H9 (cell line): ENCODE results near the gene SLC2A3. TPM values are rescaled to one million over a fixed set of nuclear protein-coding genes. Genes with fewer than 3 reads are reported as not detected.

Experiments used
- DNase-seq: peaks from one replicate; pipeline ENCODE4 v3.0.0-alpha.2; 2017
- H2AFZ ChIP-seq: one replicate; pipeline ENCODE4 v1.6.1; 2013; ENCODE audit warnings: mild to moderate bottlenecking, low read length, control low read depth, moderate library complexity
- H2AK5ac ChIP-seq: 2 replicates; pipeline ENCODE4 v1.6.1; 2013; ENCODE audit warnings: low read length, control low read depth, mixed read lengths; ENCODE audit not compliant: insufficient read length
- H2BK120ac ChIP-seq: one replicate; pipeline ENCODE4 v1.6.1; 2013; ENCODE audit warnings: low read depth, mild to moderate bottlenecking, low read length, control low read depth, inconsistent platforms; ENCODE audit not compliant: poor library complexity, severe bottlenecking
- H2BK12ac ChIP-seq: 2 replicates; pipeline ENCODE4 v1.6.1; 2013; ENCODE audit warnings: low read length, control low read depth, mixed read lengths, low read depth; ENCODE audit not compliant: insufficient read length
- H2BK15ac ChIP-seq: 2 replicates; pipeline ENCODE4 v1.6.1; 2013; ENCODE audit warnings: low read depth, low read length, control low read depth
- H2BK20ac ChIP-seq: one replicate; pipeline ENCODE4 v1.6.1; 2013; ENCODE audit warnings: low read depth, mild to moderate bottlenecking, low read length, control low read depth, inconsistent platforms; ENCODE audit not compliant: poor library complexity, severe bottlenecking
- H2BK5ac ChIP-seq: 2 replicates; pipeline ENCODE4 v1.6.1; 2013; ENCODE audit warnings: low read length, control low read depth, mixed read lengths; ENCODE audit not compliant: insufficient read length
- H3K14ac ChIP-seq: 2 replicates; pipeline ENCODE4 v1.6.1; 2013; ENCODE audit warnings: low read length, control low read depth; ENCODE audit not compliant: insufficient read depth
- H3K18ac ChIP-seq: 2 replicates; pipeline ENCODE4 v1.6.1; 2013; ENCODE audit warnings: low read depth, mild to moderate bottlenecking, mixed read lengths, low read length, control low read depth; ENCODE audit not compliant: insufficient read length
- H3K23ac ChIP-seq: 2 replicates; pipeline ENCODE4 v1.6.1; 2013; ENCODE audit warnings: low read length, control low read depth, mixed read lengths, low read depth; ENCODE audit not compliant: insufficient read length
- H3K23me2 ChIP-seq: 2 replicates; pipeline ENCODE4 v1.6.1; 2013; ENCODE audit warnings: low read depth, mild to moderate bottlenecking, mixed read lengths, low read length, control low read depth; ENCODE audit not compliant: insufficient read length, poor library complexity, severe bottlenecking
- H3K27ac ChIP-seq: 2 replicates; pipeline ENCODE4 v1.5.1; 2013; ENCODE audit warnings: low read length, control low read depth, mixed read lengths, low read depth; ENCODE audit not compliant: insufficient read length
- H3K27me3 ChIP-seq: 2 replicates; pipeline ENCODE4 v1.6.1; 2013; ENCODE audit warnings: low read length, control low read depth, inconsistent platforms; ENCODE audit not compliant: insufficient read depth
- H3K4ac ChIP-seq: 2 replicates; pipeline ENCODE4 v1.6.1; 2013; ENCODE audit warnings: low read depth, mild to moderate bottlenecking, control low read depth, inconsistent platforms, low read length, moderate library complexity
- H3K4me1 ChIP-seq: 2 replicates; pipeline ENCODE4 v1.6.1; 2013; ENCODE audit warnings: low read length, control low read depth, inconsistent platforms; ENCODE audit not compliant: insufficient read depth
- H3K4me2 ChIP-seq: 2 replicates; pipeline ENCODE4 v1.6.1; 2013; ENCODE audit warnings: low read length, control low read depth, mixed read lengths; ENCODE audit not compliant: insufficient read length, insufficient read depth
- H3K56ac ChIP-seq: 2 replicates; pipeline ENCODE4 v1.6.1; 2013; ENCODE audit warnings: low read depth, mild to moderate bottlenecking, mixed read lengths, low read length, control low read depth; ENCODE audit not compliant: insufficient read length
- H3K79me1 ChIP-seq: 2 replicates; pipeline ENCODE4 v1.6.1; 2013; ENCODE audit warnings: low read depth, mild to moderate bottlenecking, moderate library complexity, low read length, control low read depth, inconsistent platforms; ENCODE audit not compliant: insufficient read depth, poor library complexity, severe bottlenecking
- H3K79me2 ChIP-seq: 2 replicates; pipeline ENCODE4 v1.6.1; 2013; ENCODE audit warnings: low read length, control low read depth, inconsistent platforms; ENCODE audit not compliant: insufficient read depth
- H3K9ac ChIP-seq: 2 replicates; pipeline ENCODE4 v1.6.1; 2013; ENCODE audit warnings: low read length, control low read depth, mixed read lengths; ENCODE audit not compliant: insufficient read length; ENCODE audit errors: extremely low read depth
- H3K9me3 ChIP-seq: one replicate; pipeline ENCODE4 v1.6.1; 2013; ENCODE audit warnings: low read depth, low read length, inconsistent platforms; ENCODE audit not compliant: control insufficient read depth
- H3T11ph ChIP-seq: one replicate; pipeline ENCODE4 v1.6.1; 2013; ENCODE audit warnings: mild to moderate bottlenecking, low read length, control low read depth, inconsistent platforms
- H4K20me1 ChIP-seq: one replicate; pipeline ENCODE4 v1.6.1; 2013; ENCODE audit not compliant: control insufficient read depth, insufficient read length, insufficient read depth
- H4K5ac ChIP-seq: 2 replicates; pipeline ENCODE4 v1.6.1; 2013; ENCODE audit warnings: low read depth, mild to moderate bottlenecking, mixed read lengths, low read length, control low read depth; ENCODE audit not compliant: insufficient read length
- H4K8ac ChIP-seq: replicated peaks from 2 replicates; pipeline ENCODE4 v1.6.1; 2013; ENCODE audit warnings: low read length, control low read depth, mixed read lengths, low read depth; ENCODE audit not compliant: insufficient read length
- H4K91ac ChIP-seq: 2 replicates; pipeline ENCODE4 v1.6.1; 2013; ENCODE audit warnings: low read depth, mild to moderate bottlenecking, moderate library complexity, mixed read lengths, low read length, control low read depth; ENCODE audit not compliant: insufficient read length
- H3K27ac Mint-ChIP-seq, 3 experiments: 2 replicates in 2 of 3; 3 replicates in 1 of 3; pipeline ENCODE4 v1.8.0; 2020 to 2021; ENCODE audit warnings: mixed read lengths in 3 of 3, mild to moderate bottlenecking in 1 of 3, moderate library complexity in 1 of 3
- H3K27me3 Mint-ChIP-seq: 2 replicates; pipeline ENCODE4 v1.8.0; 2021; ENCODE audit warnings: low read depth, mild to moderate bottlenecking, moderate library complexity, mixed read lengths
- H3K36me3 Mint-ChIP-seq, 3 experiments: 2 replicates in 2 of 3; 3 replicates in 1 of 3; pipeline ENCODE4 v1.8.0; 2020 to 2021; ENCODE audit warnings: low read depth in 3 of 3, mixed read lengths in 3 of 3; ENCODE audit not compliant: insufficient read depth in 1 of 3
- H3K4me1 Mint-ChIP-seq, 2 experiments: 2 replicates each; pipeline ENCODE4 v1.8.0; 2020; ENCODE audit warnings: mixed read lengths in 2 of 2
- H3K4me3 Mint-ChIP-seq, 2 experiments: 2 replicates in 1 of 2; 3 replicates in 1 of 2; pipeline ENCODE4 v1.8.0; 2020 to 2021; ENCODE audit warnings: mild to moderate bottlenecking in 2 of 2, mixed read lengths in 2 of 2, moderate library complexity in 1 of 2
- H3K9me3 Mint-ChIP-seq, 2 experiments: 2 replicates in 1 of 2; 3 replicates in 1 of 2; pipeline ENCODE4 v1.8.0; 2020; ENCODE audit warnings: mild to moderate bottlenecking in 2 of 2, mixed read lengths in 2 of 2, moderate library complexity in 1 of 2
- WGBS: extraction: QIAGEN DNeasy Blood & Tissue Kit; methylation state at CpG from one replicate; pipeline ENCODE4 v1.1.7; 2013; ENCODE audit warnings: missing lambda C conversion rate, low lambda C conversion rate, mixed read lengths; ENCODE audit not compliant: insufficient read length; ENCODE audit errors: extremely low coverage; 5-methylcytosine and 5-hydroxymethylcytosine counted together
- total RNA-seq: library from RNA; stranded (reverse); gene quantifications from 2 replicates; pipeline ENCODE4 v1.2.1, GENCODE V29; 2021
- TF ChIP-seq, protein P1 (sequence below): fragments of 200-600 bp; sonication (generic); conservative IDR thresholded peaks from 3 replicates; pipeline ENCODE4 v1.8.0; 2021; ENCODE audit warnings: antibody characterized with exemption, mild to moderate bottlenecking

SLC2A3 gene
- total RNA-seq, 1 experiment from 2014 or later = 569 TPM

DNA sequence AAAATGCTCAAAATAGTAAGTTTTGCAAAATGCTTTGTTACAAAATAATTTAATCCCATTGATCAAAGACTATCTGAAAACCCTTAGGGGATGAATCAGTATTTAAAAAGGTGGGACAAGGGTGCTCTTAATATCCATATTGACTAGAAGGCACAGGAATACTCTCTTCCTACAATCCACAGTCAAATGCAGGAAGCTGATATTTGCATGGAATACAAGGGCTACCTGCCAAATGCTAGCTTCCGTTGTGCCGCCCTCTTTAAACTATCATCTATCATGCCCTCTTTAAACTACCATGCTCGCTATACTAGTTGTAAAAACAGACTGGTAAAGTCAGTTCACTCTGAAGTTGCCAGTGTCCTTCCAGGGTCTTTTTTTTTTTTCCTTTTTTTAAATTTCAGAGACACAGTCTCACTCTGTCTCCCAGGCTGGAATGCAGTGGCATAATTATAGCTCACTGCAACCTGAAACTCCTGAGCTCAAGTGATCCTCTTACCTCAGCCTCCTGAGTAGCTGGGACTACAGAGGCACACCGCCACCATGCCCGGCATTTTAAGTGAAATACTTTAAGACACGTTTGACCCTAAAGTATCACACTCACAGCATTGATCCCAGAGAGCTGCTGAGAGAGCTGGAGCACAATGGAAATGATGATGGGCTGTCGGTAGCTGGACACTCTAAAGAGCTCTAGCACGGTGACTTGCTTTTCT lies 6.7 kb downstream of the SLC2A3 start:
- TF ChIP-seq, protein P1, sequence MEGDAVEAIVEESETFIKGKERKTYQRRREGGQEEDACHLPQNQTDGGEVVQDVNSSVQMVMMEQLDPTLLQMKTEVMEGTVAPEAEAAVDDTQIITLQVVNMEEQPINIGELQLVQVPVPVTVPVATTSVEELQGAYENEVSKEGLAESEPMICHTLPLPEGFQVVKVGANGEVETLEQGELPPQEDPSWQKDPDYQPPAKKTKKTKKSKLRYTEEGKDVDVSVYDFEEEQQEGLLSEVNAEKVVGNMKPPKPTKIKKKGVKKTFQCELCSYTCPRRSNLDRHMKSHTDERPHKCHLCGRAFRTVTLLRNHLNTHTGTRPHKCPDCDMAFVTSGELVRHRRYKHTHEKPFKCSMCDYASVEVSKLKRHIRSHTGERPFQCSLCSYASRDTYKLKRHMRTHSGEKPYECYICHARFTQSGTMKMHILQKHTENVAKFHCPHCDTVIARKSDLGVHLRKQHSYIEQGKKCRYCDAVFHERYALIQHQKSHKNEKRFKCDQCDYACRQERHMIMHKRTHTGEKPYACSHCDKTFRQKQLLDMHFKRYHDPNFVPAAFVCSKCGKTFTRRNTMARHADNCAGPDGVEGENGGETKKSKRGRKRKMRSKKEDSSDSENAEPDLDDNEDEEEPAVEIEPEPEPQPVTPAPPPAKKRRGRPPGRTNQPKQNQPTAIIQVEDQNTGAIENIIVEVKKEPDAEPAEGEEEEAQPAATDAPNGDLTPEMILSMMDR = no peak
- Histone ChIP-seq H3K4ac (no peak overlapping the region), H3K9ac (no peak overlapping the region), H3K9me3 (no peaks in the 10 kb centered on the region), H3K27me3 (no peaks in the 10 kb centered on the region), H2BK5ac (no peak overlapping the region), H4K5ac (no peak overlapping the region), H3K14ac (no peak overlapping the region), H3K23me2 (peaks cover 7% of the 10 kb centered on the region), H4K8ac (no peak overlapping the region), H3K18ac (no peak overlapping the region), H2BK20ac (no peak overlapping the region), H3K4me1 (no peaks in the 10 kb centered on the region), H2BK120ac (no peak overlapping the region), H3K27ac (no peak overlapping the region), H2BK15ac (no peak overlapping the region), H3K79me2 (peaks cover 7% of the 10 kb centered on the region; the same call in 1 of the 2 replicates), H3K79me1 (no peaks in the 10 kb centered on the region), H2BK12ac (no peak overlapping the region), H3K4me2 (no peak overlapping the region), H4K20me1 (no peaks in the 10 kb centered on the region), H3K23ac (no peak overlapping the region), H2AK5ac (no peak overlapping the region), H3K56ac (no peak overlapping the region), H2AFZ (no peak overlapping the region), H4K91ac (no peak overlapping the region), H3T11ph (no peak overlapping the region)
- H3K9me3 Mint-ChIP-seq = no peaks in the 10 kb centered on the region
- H3K27ac Mint-ChIP-seq = peak overlapping the region; percentile 11 to 74 (median 39); a peak in 2 of 7 replicates
- H3K27me3 Mint-ChIP-seq = no peaks in the 10 kb centered on the region; the same call in 1 of the 2 replicates
- WGBS = no CpG with 5 or more reads among the region's 8 CpGs
- DNase-seq = no peak
- H3K36me3 Mint-ChIP-seq = peaks cover 19 to 55% (median 19%) of the 10 kb centered on the region in 3 experiments
- peaks cover 30 to 38% of the 10 kb centered on the region in 2 experiments for H3K4me1 Mint-ChIP-seq
- peak overlapping the region in 1 of 2 experiments; percentile 40; a peak in 2 of 5 replicates for H3K4me3 Mint-ChIP-seq
